Stimulated activated CD8-positive, alpha-beta memory T cell treated with anti-CD3 and anti-CD28 coated beads, Interleukin-2, amount 100 ng/mL, for 1 hour (primary cell): ENCODE measurements around the gene CH25H.
"Not testable (repeated sequence)": the region's sequence is repeated elsewhere in the genome, so short reads cannot be mapped to it uniquely, and the experiment has no call there.

ENCODE experiments used
- DNase-seq, 2 donors: peaks; one replicate each; pipeline ENCODE4 v3.0.0-alpha.2; 2020; ENCODE audit warnings: low read depth in 2 of 2

CH25H gene

DNA sequence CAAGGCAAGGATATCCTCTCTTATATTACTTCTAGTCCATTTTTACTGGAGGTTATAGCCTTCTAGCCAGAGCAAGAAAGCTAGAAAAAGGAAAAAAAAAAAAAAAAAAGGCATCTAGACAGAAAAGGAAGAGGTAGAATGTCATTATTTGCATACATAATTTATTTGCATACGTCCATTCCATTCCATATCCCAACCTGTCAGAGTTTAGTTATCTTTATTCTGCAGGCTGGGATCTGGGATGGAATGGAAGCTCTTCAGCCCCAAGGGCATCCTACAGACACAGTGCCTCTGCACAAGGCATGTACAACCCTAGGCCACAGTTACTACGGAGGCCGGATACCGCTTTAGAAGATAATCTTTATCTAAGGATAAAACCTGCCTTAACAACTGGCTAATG, 9.6 kb downstream of the CH25H start:
- no peak for DNase-seq

DNA sequence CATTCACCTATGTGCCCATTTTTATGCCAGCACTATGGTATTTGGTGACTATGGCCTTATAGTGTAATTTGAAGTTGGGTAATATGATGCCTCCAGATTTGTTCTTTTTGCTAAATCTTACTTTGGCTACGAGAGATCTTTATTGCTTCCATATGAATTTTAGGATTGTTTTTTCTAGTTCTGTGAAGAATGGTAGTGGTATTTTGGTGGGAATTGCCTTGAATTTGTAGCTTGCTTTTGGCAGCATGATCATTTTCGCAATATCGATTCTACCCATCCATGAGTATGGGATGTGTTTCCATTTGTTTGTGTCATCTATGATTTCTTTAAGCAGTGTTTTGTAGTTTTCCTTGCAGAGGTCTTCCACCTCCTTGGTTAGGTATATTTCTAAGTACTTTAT, 15.8 kb downstream of the CH25H start:
- DNase-seq = not testable (repeated sequence)

- no peak for DNase-seq
Observed at GRCh38 chr10:89189211-89189734, 17.8 kb downstream of the CH25H start.

GRCh38 chr10:89185658-89186057, 21.5 kb downstream of the CH25H start:
- DNase-seq = no peak

GRCh38 chr10:89184638-89185037, 22.5 kb downstream of the CH25H start:
- no peak for DNase-seq

DNA sequence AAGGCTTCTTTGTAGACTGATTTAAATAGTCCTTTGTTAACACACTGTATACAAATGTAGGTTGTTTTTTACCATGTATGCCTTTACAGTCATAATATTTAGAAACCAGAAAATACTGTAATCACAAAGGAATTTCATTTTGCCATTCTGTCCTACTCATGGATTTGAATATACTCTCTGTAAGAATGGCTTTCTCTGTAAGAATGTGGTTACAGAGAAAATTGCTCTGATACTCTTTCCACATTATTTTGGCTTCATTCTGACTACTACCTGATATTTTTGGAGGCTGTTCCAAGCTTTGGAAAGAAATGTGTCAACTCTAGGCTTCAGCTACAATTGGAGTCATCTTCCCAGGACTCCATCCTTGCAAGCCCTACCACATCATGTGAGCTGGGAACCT, 23.5 kb downstream of the CH25H start:
- DNase-seq = no peak

GRCh38 chr10:89182894-89183293, 24.2 kb downstream of the CH25H start:
- no peak for DNase-seq

DNA sequence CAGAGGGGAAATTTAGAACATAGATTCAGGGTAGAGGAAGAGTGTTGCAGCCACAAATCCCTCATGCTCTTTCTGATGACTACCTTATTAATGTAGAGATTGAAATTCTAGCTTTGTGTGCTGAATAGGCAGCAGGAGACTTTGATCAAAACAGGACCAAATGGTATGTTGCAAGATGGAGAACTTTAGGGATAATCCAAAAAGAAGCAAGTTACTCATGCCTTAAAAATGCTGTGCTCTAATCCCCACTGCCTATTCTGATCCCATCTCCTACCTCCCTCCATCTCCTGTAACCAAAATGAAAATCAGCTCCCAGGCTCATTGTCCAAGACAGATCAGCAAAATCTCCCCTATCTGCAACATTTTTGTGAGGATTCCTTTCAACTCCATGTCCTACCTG, 31.3 kb downstream of the CH25H start:
- DNase-seq = no peak

DNA sequence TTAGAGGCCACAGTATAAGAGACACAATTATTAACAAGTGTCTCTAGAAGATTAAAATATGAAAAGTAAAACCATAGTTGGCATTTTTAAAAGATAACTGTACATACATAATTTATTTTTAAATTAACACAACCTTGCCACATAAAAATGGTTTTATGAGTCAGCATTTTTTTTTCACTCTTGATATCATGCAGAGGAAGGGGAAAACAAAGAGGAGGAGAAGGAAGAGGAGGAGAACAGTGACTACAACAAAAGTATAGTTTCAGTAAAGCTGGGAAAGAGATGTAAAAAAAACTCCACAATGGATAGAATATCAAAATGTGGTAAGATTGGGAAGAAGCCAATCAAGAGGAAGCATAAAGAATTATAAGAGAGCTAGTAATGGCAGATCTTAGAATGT, 34.0 kb downstream of the CH25H start:
- no peak for DNase-seq

DNA sequence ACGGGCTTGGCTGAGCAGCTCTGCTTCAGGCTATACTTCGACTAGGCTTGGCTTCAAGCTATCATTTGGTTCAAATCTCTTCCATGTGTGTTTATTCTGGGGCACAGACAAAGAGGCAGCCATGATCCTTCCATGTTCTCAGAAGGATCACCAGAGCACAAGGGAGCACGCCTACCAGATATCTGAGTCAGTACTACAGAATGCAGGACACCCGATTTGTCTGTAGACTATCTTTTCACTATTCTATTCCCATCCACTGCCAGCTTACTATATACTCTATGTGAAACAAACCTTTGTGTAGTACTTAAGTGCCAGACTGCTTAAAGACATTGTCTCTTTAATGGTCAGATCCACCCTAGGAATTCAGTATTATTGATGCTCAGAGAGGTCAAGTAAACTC, 35.1 kb downstream of the CH25H start:
- no peak for DNase-seq

- no peak for DNase-seq
Observed at GRCh38 chr10:89171263-89171872, 35.7 kb downstream of the CH25H start.

GRCh38 chr10:89168354-89168900, 38.7 kb downstream of the CH25H start:
- DNase-seq = not testable (repeated sequence)

DNA sequence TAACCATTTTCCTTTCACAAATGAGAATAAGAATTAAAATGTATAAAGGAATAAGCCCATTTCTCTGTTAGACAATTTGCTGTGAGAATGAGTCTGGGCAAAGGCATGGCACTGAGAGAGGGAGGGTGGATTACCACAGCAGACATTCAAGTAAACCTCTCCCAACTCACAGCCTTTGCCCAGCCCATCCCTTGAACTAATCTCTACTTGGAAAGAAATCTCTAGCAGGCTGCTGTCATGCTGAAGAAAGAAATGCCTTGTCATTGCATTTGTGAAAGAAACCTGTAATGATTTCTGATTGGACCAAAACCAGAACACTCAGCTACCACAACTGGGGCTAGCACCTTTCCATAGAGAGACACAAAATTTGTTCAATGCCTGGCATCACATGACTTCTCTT, 39.2 kb downstream of the CH25H start:
- no peak for DNase-seq

DNA sequence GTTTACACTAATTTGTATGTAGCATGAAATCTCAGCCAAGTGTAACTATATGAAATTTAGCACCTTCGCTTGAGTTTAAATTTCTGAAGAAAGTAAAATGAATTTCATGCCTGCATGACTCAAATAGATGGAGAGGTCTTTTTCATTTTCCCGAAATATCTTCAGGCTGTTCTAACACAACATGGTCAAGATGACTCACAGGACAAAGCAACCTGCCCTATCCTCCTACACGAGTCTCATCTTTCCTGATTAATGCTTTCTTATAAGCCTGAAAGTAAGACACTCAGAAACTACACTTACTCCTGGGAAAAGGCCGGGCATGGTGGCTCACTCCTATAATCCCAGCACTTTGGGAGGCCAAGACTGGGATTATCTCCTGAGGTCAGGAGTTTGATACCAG, 41.2 kb downstream of the CH25H start:
- DNase-seq = no peak

- no peak for DNase-seq
Observed at GRCh38 chr10:89164920-89165319, 42.2 kb downstream of the CH25H start.

- no peak for DNase-seq
Observed at GRCh38 chr10:89164080-89164479, 43.0 kb downstream of the CH25H start.

DNA sequence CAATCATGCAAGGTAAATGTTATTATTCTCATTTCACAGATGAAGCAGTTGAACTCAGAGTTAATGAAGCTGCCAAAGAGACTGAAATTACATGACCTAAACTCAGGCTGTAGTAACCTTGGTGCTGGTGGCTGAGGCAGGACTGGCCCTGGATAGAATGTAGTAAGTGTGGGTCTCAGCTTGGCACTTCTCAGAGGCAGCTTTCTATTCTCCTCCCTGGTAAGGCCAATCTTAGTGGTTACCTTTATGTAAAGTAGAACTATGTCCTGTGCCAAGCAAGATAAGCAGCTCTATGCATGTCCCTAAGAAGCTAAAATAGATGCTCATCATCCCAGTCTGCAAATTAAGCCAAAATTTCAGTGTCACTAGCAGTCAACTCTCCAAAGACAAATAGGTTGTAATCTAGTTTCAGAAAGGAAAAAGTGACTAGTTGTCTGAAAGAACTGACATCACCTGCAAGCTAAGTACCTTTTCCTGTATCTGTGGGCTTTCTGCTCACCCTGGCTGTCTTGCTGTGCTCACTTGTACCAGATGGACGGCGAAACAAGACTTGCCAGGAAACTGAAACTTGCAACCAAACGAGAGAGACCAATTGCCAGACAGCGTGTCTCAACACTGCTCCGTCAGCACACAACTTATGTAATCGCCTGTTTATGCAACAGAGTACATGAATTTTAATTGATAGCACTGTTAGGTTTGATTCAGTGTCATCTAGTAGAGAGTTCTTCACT, 43.7 kb downstream of the CH25H start:
- peak in 1 of 2 donors; percentile 0 for DNase-seq

GRCh38 chr10:89162596-89162995, 44.5 kb downstream of the CH25H start:
- no peak for DNase-seq

DNA sequence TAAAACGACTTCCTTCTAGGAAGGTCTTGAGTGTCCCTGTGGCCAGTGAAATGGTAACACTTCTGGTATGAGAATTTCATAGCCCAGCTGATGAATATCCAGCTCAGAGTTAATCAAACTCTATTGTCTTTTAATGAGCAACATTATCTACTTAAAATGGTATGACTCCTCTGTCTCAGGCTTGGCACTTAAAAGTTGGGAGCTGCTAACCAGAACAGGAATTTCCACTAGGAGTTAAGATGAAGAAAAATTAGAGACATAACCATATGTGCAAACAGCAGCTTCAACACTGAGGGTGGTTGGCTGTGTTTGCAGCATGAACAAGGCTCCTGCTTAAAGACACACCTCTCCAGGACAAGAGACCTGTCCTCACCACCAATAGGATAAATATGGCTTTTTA, 46.8 kb downstream of the CH25H start:
- DNase-seq = no peak

DNA sequence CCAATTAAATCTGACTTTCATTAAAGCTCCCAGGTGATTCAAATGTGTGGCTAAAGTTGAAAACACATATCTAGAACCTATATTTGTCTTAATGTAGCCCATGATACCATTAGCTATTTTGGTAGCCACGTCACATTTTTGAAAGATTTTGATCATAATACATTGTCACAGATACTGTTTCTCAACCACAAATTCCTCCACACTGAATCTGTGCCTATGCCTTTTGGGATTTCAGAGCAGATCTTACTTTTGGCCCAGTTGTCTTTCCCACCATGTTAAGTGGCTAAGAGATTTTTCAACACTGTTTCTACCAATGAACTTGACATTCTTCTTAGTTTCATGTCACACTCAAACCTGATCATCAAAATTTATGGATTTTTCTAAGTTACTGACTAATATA, 47.4 kb downstream of the CH25H start:
- no peak for DNase-seq

- DNase-seq = no peak
Observed at GRCh38 chr10:89159316-89159715, 47.8 kb downstream of the CH25H start.

DNA sequence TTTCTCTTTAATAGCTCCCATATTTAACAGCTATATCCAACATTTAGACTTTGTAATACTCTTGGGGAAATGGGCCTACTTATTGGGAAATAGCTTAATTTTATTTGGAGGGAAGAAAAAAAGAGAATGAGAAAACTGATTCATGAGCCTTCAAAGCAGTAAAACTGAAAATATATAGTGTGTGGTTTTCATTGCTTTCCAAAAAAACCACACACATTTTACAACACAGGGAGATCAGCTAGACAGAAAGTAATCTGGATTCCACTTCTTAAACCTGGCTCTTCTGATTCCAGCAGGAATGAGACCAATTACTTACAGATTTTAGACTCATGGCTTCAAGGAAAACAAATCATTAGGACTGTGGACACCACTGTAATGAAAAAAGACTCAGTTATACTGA, 48.7 kb downstream of the CH25H start:
- no peak for DNase-seq

GRCh38 chr10:89156161-89156835, 50.8 kb downstream of the CH25H start:
- DNase-seq = no peak
